Pons (tissue), 1 donor: ENCODE data around the gene BPIFB2.
A peak's percentile ranks its signal among the peaks of the same experiment; 100 is the strongest.

Experiments used
- DNase-seq: peaks from one replicate; pipeline ENCODE4 v3.0.0-alpha.2; 2016; ENCODE audit warnings: low spot score

The BPIFB2 gene

DNA sequence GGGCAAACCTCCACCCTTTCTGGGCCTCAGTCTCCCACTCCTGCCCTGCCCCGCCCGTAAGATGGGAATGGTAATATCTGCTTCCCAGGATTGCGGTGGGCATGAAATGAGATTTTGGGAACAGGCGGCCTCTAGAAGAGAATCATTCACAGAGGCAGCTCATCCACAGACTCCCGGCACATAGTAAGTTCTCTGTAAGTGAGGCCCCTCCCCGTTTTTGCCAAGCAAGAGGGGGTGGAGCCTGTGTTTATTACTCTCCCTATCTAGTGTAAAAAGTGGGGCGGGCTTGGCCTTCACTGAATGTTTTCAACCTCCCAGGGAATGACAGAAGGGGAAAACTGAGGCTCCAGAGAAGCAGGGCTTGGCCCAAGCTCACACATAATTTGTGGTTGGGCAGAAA lies 23.3 kb upstream of the BPIFB2 start:
- DNase-seq = peak; percentile 92

GRCh38 chr20:32984631-32985354 lies 22.7 kb upstream of the BPIFB2 start:
- DNase-seq = no peak

GRCh38 chr20:32985596-32985995 lies 21.9 kb upstream of the BPIFB2 start:
- no peak for DNase-seq

DNA sequence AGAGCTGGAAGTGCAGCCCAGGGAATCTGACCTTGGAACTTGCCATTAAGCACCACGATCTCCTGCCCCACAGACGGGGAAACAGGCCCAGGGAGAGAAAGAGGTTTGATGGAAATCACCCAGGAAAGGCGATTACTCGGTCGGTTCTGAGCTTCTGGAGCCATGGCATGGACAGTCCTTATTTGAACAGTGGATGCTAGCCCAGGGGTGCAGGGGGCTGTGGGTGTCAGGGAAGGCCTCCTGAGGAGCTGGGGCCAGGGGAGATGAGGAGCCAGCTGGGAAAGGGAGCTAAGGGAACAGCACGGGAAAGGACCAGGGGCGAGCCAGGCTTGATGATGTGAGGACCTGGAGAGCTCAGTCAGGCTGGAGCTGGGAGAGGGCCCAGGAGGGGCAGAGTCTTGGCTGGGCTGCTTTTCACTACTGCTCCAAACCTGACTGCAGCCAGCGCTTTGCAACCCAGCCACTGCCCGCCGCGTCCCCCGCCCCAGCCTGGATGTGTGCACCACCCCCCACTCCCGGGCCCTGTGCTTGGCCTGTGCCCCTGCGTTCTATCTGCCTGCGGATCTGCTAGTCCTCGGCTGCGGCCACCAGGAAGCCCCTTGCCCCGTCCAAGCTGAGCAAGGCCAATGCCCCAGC lies 21.1 kb upstream of the BPIFB2 start:
- no peak for DNase-seq

GRCh38 chr20:32987044-32987825 lies 20.3 kb upstream of the BPIFB2 start:
- DNase-seq = no peak

- no peak for DNase-seq
Measured at GRCh38 chr20:32988008-32988407, 19.5 kb upstream of the BPIFB2 start.

DNA sequence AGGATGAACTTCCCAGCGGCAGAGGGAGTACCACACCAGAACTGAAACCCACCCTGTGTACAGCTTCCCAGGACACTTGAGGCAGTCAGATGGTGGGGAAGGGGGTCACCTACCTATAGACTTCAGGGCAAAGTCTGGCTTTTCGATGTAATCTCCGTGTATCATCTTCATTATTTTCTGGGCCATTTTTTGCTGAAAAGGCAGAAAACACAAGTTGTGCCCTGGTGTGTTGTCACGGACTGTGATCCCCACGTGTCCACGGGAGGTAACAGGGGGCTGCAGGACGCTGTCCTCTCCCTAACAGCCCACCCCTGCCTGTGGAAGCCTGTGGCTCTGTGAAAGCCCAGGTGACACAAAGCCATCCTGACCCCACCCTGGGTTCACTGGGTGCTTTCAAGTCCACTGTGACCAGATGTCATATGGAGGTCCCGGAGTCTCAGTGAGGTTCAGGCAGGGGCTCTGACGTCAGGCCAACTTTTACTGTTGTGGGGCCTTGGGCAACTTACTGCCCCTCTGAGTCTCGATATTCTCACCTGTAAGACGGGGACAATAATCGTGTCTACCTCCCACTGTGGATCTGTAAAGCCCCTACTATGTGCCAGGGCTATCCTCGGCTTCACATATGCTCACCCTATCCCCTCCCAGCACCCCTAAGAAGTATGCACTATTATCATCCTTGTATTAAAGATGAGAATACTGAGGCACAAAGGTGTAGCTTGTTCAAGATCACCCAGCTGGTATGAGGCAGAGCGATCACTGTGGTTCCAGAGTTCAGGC lies 17.8 kb upstream of the BPIFB2 start:
- no peak for DNase-seq

DNA sequence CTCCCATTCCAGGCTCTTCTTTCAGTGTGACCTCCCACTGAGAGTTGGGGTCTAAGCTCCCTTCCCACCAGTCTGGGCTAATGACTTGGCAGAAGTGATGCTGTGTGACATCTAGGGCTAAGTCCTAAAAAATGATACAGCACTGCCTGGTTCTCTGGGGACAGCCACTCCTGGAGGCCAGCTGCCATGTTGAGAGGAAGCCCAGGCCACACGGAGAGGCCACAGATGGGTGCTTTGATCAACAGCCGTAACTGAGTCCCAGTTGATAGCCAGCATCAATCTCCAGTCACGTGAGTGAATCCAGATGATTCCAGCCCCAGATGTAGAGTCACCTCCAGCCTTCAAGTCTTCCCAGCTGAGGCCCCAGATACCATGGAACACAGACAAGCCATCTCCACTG lies 17.1 kb upstream of the BPIFB2 start:
- DNase-seq = no peak

DNA sequence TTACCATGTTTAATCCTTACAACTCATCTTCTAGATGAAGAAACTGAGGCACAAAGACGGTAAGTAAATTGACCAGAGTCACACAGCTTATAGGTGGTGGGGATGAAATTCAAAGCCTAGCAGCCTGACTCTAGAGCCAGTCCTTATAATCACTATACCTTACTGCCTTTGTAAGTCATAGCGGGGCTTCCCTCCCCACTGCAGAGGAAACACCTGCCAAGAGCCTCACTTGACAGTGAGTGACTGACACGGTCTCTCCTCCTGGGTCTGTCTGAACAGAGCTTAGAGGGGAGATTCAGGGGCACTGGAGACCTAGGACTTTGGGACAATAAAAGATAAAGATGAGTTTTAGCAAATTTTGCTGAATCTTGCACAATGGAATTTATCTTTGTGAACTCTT lies 16.1 kb upstream of the BPIFB2 start:
- DNase-seq = no peak

DNA sequence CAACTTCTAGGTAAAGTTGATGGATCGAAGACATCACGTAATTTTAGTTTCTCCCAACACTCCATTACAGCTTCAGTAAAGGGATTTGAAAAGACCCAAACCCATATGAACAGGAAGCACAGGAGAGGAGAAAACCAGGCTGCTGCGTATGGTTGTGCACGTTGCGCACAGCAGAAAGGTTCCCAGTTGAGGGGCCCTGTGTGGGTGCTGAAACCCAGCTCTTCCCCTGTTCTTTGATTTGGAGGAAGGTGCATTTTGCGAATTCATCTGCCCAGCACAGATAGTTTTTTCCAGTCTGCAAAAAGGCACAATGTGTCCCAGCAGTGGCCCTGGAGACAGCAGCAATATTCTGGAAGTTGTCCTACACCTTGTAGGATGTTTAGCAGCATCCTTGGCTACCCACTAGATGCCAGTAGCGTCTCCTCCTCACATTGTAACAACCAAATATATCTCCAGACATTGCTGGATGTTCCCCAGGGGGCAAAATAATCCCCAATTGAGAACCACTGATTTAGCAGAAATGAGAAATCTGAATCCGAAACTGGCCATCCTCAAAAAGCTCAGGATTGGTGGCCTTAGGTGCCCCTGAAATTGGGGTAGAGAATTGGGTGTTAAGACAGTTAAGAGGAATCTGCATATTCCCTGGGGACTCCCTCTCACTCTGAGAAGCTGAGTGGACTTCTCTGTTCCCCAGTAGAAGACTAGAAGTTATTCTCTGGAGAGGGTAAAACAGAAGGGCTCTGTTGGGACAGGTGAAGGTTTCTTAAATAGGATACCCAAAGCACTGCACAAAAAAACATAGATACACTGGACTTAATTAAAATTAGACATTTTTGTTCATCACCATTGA lies 15.5 kb upstream of the BPIFB2 start:
- no peak for DNase-seq

DNA sequence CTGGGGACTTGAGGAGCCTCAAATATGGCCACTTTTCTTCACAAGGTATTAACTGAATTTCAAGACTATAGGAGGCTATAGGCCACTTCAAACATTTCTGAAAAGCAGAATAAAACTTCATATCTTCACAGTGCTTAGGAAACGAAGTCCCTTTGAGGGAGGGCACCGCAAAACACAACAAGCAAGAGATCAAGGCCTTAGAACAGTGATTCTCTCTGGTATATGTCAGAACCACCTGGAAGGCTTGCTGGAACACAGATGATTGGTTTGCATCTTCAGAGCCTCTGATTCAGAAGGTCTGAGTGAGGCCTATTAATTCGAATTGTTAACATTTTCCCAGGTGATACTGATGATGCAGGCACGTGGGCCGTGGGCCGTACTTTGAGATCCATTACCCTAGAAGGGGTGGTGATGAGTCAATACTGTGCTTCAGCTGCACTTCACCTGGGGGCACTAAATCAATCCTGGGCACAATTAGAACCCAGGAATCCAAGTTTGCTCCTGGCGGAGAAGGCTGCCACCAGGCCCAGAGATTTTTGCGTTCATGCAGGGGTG lies 13.9 kb upstream of the BPIFB2 start:
- no peak for DNase-seq

DNA sequence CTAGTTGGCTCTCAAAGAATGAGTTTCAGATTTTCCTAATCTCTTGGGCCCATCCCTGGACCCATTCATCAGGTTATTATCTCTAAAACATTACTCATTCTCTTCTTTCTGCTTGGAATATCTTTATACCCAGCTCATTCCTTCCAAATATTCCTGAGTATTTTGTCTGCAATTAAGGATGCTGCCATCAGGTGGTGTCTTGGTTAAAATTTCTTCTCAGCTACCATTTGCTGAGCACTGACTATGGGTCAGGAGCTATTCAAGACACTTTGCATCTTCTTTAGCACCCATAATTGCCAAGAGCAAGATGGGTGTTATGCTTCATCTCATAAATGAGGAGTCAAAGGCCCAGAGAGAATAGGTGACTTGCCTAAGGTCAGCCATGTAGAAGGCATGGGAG lies 11.7 kb upstream of the BPIFB2 start:
- DNase-seq = no peak

DNA sequence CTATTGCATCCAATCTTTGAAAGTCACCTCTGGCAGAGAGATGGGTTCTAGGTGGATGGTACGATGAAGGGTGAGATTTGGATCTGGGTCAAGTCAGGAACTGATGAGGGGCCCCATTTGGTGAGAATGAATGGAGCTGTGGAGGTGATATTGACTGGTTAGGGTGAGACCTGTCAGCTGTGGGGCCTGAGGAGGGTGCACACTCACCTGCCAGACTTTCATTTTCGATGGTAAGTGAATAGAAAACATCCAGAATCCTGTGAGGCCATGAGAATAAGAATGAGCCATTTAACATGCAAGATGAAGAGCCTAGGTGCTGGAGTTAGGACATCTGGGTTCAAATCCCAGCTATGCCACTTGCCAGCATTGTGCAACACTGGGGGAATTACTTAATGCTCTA lies 10.1 kb upstream of the BPIFB2 start:
- DNase-seq = no peak

- DNase-seq = no peak
Measured at GRCh38 chr20:32999603-33000250, 7.8 kb upstream of the BPIFB2 start.

GRCh38 chr20:33000802-33001466 lies 6.6 kb upstream of the BPIFB2 start:
- no peak for DNase-seq

DNA sequence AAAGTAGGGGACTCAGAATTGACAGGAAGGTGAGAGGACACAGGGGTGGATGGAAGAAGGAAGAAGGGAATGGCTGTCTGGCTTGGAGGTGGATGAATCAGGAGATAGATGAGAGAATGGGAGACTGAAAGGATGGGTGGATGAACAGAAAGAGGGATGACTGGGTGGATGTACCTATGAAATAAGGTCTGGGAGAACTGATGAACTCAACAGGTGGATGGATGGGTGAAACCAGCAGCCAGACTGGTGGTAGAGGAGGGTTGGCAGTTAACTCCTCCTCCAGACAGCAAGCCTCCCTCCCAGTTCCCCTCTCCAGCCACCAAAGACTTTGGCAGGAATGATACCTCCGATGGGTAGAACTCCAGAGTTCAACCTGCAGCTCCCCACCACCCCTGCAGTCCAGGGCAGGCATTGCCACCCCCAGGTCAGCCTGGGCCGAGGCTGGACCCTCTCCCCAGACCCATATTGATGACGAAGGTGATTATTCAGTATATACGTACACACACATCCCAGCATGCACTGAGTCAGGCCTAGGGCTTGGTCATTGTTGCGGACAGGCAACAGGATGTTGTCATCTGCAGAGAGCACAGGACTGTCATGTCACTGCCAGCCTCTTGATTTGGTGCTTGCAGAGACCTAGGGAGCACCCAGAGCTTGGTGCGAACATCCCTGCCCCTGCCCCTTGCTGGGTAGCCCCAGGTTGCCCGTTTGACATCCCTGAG lies 5.3 kb upstream of the BPIFB2 start:
- DNase-seq = no peak

- DNase-seq = no peak
Measured at GRCh38 chr20:33004141-33004751, 3.3 kb upstream of the BPIFB2 start, which contains the start of gene SUN5. Gene SUN5 (minus strand): TSS chr20:33004433. CDS start chr20:33004340, 93 bp downstream.

DNA sequence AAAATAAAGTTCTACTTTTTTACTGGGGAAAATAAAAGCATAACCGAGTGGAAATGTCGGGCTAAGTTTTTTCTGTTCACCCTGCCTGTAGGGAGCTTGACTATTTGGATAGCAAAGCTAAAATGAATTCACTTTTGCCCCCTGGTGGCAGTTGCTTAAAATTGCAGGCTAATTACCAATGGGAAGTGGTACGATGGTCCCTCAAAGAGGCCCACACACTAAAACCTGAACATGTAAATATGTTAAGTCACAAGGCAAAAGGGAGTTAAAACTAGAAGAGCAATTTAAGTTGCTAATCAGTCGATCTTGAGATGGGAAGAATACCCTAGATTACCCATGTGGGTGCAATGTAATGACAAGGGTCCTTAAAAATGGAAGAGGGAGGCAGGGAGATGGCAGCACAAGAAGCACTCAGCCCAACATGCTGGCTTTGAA lies 2.4 kb upstream of the BPIFB2 start:
- DNase-seq = no peak
